SIG-M5 treated with dmso at 0.1 percent for 504 hours (cell line): ENCODE data around the gene DIO1.

ENCODE experiments used
- DNase-seq: peaks from one replicate; lab custom pipeline; 2025; ENCODE audit not compliant: unreplicated experiment; lab: John Stamatoyannopoulos, UW

DIO1 gene

GRCh38 chr1:53892911-53893310 is 1.1 kb upstream of the DIO1 start:
- DNase-seq = peak; percentile 46

GRCh38 chr1:53894644-53895043 is 657 bp downstream of the DIO1 start:
- no peak for DNase-seq

GRCh38 chr1:53895421-53895820 is 1.4 kb downstream of the DIO1 start:
- no peak for DNase-seq

GRCh38 chr1:53896635-53897229 is 2.7 kb downstream of the DIO1 start:
- no peak for DNase-seq

GRCh38 chr1:53899206-53899628 is 5.2 kb downstream of the DIO1 start:
- no peak for DNase-seq

GRCh38 chr1:53899708-53900107 is 5.7 kb downstream of the DIO1 start:
- DNase-seq = no peak

- DNase-seq = no peak
Observed at GRCh38 chr1:53902235-53903138, 8.5 kb downstream of the DIO1 start.

GRCh38 chr1:53905509-53905908 is 11.5 kb downstream of the DIO1 start:
- DNase-seq = no peak

GRCh38 chr1:53906121-53906520 is 12.1 kb downstream of the DIO1 start:
- DNase-seq = no peak

GRCh38 chr1:53909946-53910345 is 16.0 kb downstream of the DIO1 start:
- DNase-seq = no peak

- no peak for DNase-seq
Observed at GRCh38 chr1:53911442-53911841, 17.5 kb downstream of the DIO1 start.

- DNase-seq = no peak
Observed at GRCh38 chr1:53913352-53914033, 19.5 kb downstream of the DIO1 start.

- no peak for DNase-seq
Observed at GRCh38 chr1:53918343-53918742, 24.4 kb downstream of the DIO1 start.

GRCh38 chr1:53919675-53920066 is 25.7 kb downstream of the DIO1 start:
- DNase-seq = no peak

- no peak for DNase-seq
Observed at GRCh38 chr1:53927376-53927881, 33.4 kb downstream of the DIO1 start.

- DNase-seq = no peak
Observed at GRCh38 chr1:53929246-53929960, 35.4 kb downstream of the DIO1 start.

- no peak for DNase-seq
Observed at GRCh38 chr1:53930932-53931331, 36.9 kb downstream of the DIO1 start.

GRCh38 chr1:53931523-53931922 is 37.5 kb downstream of the DIO1 start:
- DNase-seq = no peak

- no peak for DNase-seq
Observed at GRCh38 chr1:53934170-53934765, 40.3 kb downstream of the DIO1 start.

GRCh38 chr1:53936430-53936829 is 42.4 kb downstream of the DIO1 start:
- no peak for DNase-seq
